IPS-15b (cell line): ENCODE measurements around the gene CISD1.

ENCODE experiments used
- H3K27me3 ChIP-seq: one replicate; pipeline ENCODE4 v1.6.1; 2013; ENCODE audit warnings: low read length; ENCODE audit not compliant: control insufficient read depth, insufficient read depth
- H3K36me3 ChIP-seq: one replicate; pipeline ENCODE4 v1.6.1; 2013; ENCODE audit warnings: low read length; ENCODE audit not compliant: control insufficient read depth, insufficient read depth
- H3K4me1 ChIP-seq: one replicate; pipeline ENCODE4 v1.6.1; 2013; ENCODE audit warnings: mild to moderate bottlenecking, low read length; ENCODE audit not compliant: control insufficient read depth, insufficient read depth
- H3K4me3 ChIP-seq: one replicate; pipeline ENCODE4 v1.5.1; 2013; ENCODE audit warnings: low read depth, low read length
- H3K9ac ChIP-seq: one replicate; pipeline ENCODE4 v1.6.1; 2013; ENCODE audit warnings: low read depth, mild to moderate bottlenecking, low read length
- H3K9me3 ChIP-seq: one replicate; pipeline ENCODE4 v1.6.1; 2013; ENCODE audit warnings: mild to moderate bottlenecking, low read length; ENCODE audit not compliant: control insufficient read depth, insufficient read depth

Gene CISD1

GRCh38 chr10:58266826-58267712 lies 1.9 kb upstream of the CISD1 start:
- Histone ChIP-seq H3K27me3 (no peaks in the 10 kb centered on the region), H3K9ac (peak overlapping the region; percentile 37), H3K9me3 (no peaks in the 10 kb centered on the region), H3K36me3 (no peaks in the 10 kb centered on the region), H3K4me1 (peaks cover 7% of the 10 kb centered on the region), H3K4me3 (peak overlapping the region; percentile 94)

DNA sequence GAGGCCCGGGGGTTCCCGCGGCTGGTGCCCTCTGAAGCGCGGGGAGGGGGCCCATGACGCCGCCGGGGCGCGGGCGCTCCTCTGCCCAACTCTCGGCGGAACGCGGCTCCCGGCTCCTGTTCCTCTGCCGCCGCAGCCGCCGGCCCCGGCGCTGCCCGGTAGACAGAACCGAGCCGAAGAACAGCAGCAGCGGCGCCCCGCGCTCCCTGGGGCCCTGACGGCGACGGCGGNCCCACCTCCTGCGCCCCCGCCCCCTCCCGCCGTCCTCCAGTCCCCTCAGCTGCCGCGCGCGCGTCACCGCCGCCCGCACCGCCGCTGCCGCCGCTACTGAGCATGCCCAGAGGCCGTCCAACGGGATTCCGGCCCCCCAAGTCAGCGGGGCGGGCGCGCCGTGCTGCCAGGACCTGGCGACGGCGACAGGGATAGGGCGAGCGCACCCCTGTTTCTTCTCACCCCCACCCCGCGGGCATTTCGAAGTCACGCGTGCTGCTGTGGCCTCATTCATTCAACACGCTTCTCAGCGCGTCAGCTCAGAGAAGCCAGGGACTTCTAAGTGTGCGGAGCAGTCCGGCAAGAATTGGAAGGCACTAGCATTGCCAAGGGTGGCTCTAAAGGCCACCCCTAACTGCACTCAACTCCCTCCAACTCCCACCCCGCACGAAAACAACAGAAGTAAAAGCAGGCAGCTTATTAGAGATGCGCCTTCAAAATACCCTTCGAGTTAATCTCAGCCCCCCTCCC lies 1.1 kb upstream of the CISD1 start, which contains the start of gene IPMK:
Gene IPMK, minus strand, starts transcription at position 182 of the 741 bp plus-strand sequence. CDS start 283 bp downstream, outside the sequence.
- Histone ChIP-seq H3K36me3 (no peaks in the 10 kb centered on the region), H3K27me3 (no peaks in the 10 kb centered on the region), H3K9me3 (no peaks in the 10 kb centered on the region), H3K4me3 (peak within 1 kb of the TSS; percentile 96), H3K4me1 (peaks cover 7% of the 10 kb centered on the region), H3K9ac (peak within 1 kb of the TSS; percentile 37)

DNA sequence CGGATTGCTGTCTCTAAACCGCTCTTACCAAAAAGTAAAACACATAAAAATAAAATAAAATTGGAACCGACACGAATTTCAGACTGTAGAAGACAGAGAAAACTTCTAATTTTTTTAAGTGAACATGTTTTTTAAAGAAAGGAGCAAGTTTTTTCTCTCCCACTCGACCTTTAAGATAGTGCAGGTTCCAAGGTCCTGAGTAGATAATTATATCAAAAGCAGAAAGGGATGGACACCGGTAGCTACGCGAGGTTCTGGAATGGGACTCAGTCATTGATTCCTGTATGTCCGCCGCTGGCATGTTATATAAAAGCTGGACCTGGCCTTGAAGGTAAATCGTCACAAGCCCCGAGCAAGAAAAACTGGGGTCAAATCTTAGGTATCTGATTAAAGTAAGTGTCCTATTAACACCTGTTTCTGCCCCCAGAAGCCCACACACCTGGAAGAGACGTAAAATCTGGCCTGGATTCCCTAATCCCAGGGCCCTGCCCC lies 462 bp upstream of the CISD1 start:
- H3K9ac ChIP-seq = no peak overlapping the region
- peak overlapping the region; percentile 96 for H3K4me3 ChIP-seq
- H3K27me3 ChIP-seq = no peaks in the 10 kb centered on the region
- H3K9me3 ChIP-seq = no peaks in the 10 kb centered on the region
- peaks cover 7% of the 10 kb centered on the region for H3K4me1 ChIP-seq
- H3K36me3 ChIP-seq = no peaks in the 10 kb centered on the region

- Histone ChIP-seq H3K27me3 (no peaks in the 10 kb centered on the region), H3K9me3 (no peaks in the 10 kb centered on the region), H3K4me1 (peaks cover 7% of the 10 kb centered on the region), H3K36me3 (no peaks in the 10 kb centered on the region), H3K9ac (peak overlapping the region; percentile 71), H3K4me3 (peak overlapping the region; percentile 96)
Measured at GRCh38 chr10:58269782-58270290, 874 bp downstream of the CISD1 start.

- Histone ChIP-seq H3K9me3 (no peaks in the 10 kb centered on the region), H3K36me3 (no peaks in the 10 kb centered on the region), H3K4me3 (no peak overlapping the region)
Measured at GRCh38 chr10:58275261-58275660, 6.3 kb downstream of the CISD1 start.

DNA sequence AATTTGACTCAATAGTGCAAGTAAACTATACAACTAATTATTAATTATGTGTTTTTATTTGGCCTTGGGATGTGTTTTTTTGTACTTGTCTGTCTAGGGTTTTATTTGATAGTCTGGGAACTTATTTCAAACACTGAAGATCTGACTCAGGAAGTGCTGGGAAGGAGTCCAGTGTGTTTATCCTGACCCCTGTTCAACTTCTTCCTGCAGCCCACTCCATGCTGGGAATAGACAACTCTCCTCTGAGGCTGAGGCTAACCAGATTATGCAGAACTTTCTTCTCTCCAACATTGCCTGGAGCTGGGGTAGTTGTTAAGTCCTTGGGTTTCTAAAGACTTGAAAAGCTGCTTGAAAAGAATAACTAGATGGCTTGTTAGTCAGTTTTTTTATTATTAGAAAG lies 6.9 kb downstream of the CISD1 start:
- H3K9ac ChIP-seq = no peak overlapping the region
- H3K27me3 ChIP-seq = no peaks in the 10 kb centered on the region
- no peak overlapping the region for H3K4me3 ChIP-seq
- no peaks in the 10 kb centered on the region for H3K4me1 ChIP-seq
- no peaks in the 10 kb centered on the region for H3K36me3 ChIP-seq
- H3K9me3 ChIP-seq = no peaks in the 10 kb centered on the region

More at GRCh38 chr10:58275261-58275660, 6.3 kb downstream of the CISD1 start:
- Histone ChIP-seq H3K4me1 (no peaks in the 10 kb centered on the region), H3K27me3 (no peaks in the 10 kb centered on the region), H3K9ac (no peak overlapping the region)

DNA sequence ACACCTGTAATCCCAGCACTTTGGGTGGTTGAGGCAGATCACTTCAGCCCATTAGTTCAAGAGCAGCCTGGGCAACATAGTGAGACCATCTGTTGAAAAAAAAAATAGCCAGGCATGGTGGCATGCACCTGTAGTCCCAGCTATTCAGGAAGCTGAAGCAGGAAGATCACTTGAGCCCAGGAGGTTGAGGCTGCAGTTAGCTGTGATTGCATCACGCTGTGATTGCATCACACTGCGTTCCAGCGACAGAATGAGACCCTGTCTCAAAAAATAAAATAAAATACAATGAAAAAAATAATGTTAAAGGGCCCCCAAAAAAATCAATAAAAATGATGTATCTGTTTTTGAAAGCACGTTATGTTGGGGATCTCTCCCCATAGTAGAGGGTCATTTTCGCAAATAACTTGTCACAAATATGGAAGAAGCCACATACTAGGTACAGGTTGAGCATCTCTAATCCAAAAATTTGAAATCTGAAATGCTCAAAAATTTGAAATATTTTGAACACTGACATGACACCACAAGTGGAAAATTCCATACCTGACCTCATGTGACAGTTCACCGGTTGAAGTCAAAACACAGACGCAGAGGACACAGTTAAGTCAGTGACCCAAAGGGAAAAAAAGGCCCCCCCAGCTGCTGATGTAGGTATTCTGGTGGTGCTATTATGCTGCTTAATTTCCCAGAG lies 9.5 kb downstream of the CISD1 start:
- Histone ChIP-seq H3K4me1 (peaks cover 5% of the 10 kb centered on the region), H3K4me3 (no peak overlapping the region), H3K9me3 (no peaks in the 10 kb centered on the region), H3K27me3 (no peaks in the 10 kb centered on the region), H3K36me3 (no peaks in the 10 kb centered on the region), H3K9ac (no peak overlapping the region)

GRCh38 chr10:58278962-58279307 lies 10.0 kb downstream of the CISD1 start:
- no peaks in the 10 kb centered on the region for H3K36me3 ChIP-seq
- H3K4me1 ChIP-seq = peaks cover 5% of the 10 kb centered on the region
- no peaks in the 10 kb centered on the region for H3K9me3 ChIP-seq
- H3K4me3 ChIP-seq = no peak overlapping the region
- H3K27me3 ChIP-seq = no peaks in the 10 kb centered on the region
- H3K9ac ChIP-seq = no peak overlapping the region

GRCh38 chr10:58280477-58280876 lies 11.5 kb downstream of the CISD1 start:
- Histone ChIP-seq H3K36me3 (no peaks in the 10 kb centered on the region), H3K9me3 (no peaks in the 10 kb centered on the region), H3K4me1 (peaks cover 5% of the 10 kb centered on the region), H3K9ac (no peak overlapping the region), H3K27me3 (no peaks in the 10 kb centered on the region), H3K4me3 (no peak overlapping the region)

- H3K9me3 ChIP-seq = no peaks in the 10 kb centered on the region
- no peak overlapping the region for H3K9ac ChIP-seq
- no peak overlapping the region for H3K4me3 ChIP-seq
- peaks cover 5% of the 10 kb centered on the region for H3K4me1 ChIP-seq
- no peaks in the 10 kb centered on the region for H3K36me3 ChIP-seq
- no peaks in the 10 kb centered on the region for H3K27me3 ChIP-seq
Measured at GRCh38 chr10:58281092-58281752, 12.3 kb downstream of the CISD1 start.

- Histone ChIP-seq H3K9ac (no peak overlapping the region), H3K9me3 (no peaks in the 10 kb centered on the region), H3K36me3 (no peaks in the 10 kb centered on the region), H3K27me3 (no peaks in the 10 kb centered on the region), H3K4me3 (no peak overlapping the region), H3K4me1 (peaks cover 5% of the 10 kb centered on the region)
Measured at GRCh38 chr10:58282615-58283014, 13.7 kb downstream of the CISD1 start.
